Activated B cell treated with CpG ODN at 0.5 μM for 24 hours (primary cell): ENCODE results near the gene AFDN. TPM values are rescaled to one million over a fixed set of nuclear protein-coding genes. Genes with fewer than 3 reads are reported as not detected.

ENCODE experiments used
- ATAC-seq: fragments of 200-7000 bp; cut with Tn5 transposase; one replicate; pipeline ENCODE4 v1.10.0; 2021; ENCODE audit warnings: low read depth, mild to moderate bottlenecking, moderate library complexity
- CTCF ChIA-PET: fragments of 350-600 bp; sonication (Branson Sonifier 250); formaldehyde crosslinking; loops from one replicate; lab custom pipeline; 2021; ENCODE audit warnings: antibody characterized with exemption; lab: Charles Lee
- POLR2A ChIA-PET: fragments of 350-600 bp; sonication (Branson Sonifier 250); formaldehyde crosslinking; loops from one replicate; lab custom pipeline; 2021; ENCODE audit warnings: antibody characterized with exemption; lab: Charles Lee
- DNase-seq: peaks from one replicate; pipeline ENCODE4 v3.0.0; 2022
- H3K27ac Mint-ChIP-seq: one replicate; pipeline ENCODE4 v1.8.0; 2020; ENCODE audit warnings: mixed read lengths
- H3K27me3 Mint-ChIP-seq: one replicate; pipeline ENCODE4 v1.8.0; 2021; ENCODE audit warnings: mixed read lengths
- H3K36me3 Mint-ChIP-seq: one replicate; pipeline ENCODE4 v1.8.0; 2021; ENCODE audit warnings: low read depth, mixed read lengths
- H3K4me1 Mint-ChIP-seq: one replicate; pipeline ENCODE4 v1.8.0; 2021; ENCODE audit warnings: mixed read lengths
- H3K4me3 Mint-ChIP-seq: one replicate; pipeline ENCODE4 v1.8.0; 2020; ENCODE audit warnings: mild to moderate bottlenecking, mixed read lengths
- H3K9me3 Mint-ChIP-seq: one replicate; pipeline ENCODE4 v1.8.0; 2020; ENCODE audit warnings: mixed read lengths
- intact Hi-C: fragments of 100-400 bp; cut with micrococcal nuclease; formaldehyde crosslinking; loops from one replicate; pipeline ENCODE4 v1.15.1; 2024
- total RNA-seq: library from RNA; stranded (reverse); gene quantifications from 2 replicates; pipeline ENCODE4 v1.2.3, GENCODE V29; 2022
- TF ChIP-seq, protein P1 (sequence below): fragments of 200-600 bp; IDR thresholded peaks from one replicate; pipeline ENCODE4 v1.8.0; 2022; ENCODE audit warnings: antibody characterized with exemption, mild to moderate bottlenecking

The AFDN gene
- total RNA-seq, 1 donor from 2014 or later = 38.0 TPM

DNA sequence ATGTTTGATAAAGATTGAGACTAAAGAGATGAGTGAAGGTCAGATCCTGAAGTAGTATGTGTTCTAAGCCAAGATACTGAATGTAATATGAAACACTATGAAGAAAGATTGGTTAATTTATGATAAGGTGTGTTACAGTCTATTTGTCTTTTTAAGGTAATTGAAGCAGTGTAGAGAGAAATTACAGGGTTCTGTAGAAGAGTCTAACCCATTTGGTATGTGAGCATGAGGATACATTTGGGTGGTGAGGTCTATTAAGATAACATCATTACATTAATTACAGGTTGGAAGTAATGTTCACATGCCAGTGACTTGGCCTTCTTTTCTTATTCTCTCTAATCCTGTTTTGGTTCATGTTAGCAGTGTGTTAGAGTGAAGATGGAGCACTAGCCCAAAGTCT, 61.4 kb downstream of the AFDN start:
- Mint-ChIP-seq H3K4me1 (no peaks in the 10 kb centered on the region), H3K27ac (no peak overlapping the region), H3K4me3 (no peak overlapping the region), H3K27me3 (no peaks in the 10 kb centered on the region), H3K36me3 (peaks cover 25% of the 10 kb centered on the region), H3K9me3 (no peaks in the 10 kb centered on the region)
- intact Hi-C loops = no loop called here
- TF ChIP-seq, protein P1, sequence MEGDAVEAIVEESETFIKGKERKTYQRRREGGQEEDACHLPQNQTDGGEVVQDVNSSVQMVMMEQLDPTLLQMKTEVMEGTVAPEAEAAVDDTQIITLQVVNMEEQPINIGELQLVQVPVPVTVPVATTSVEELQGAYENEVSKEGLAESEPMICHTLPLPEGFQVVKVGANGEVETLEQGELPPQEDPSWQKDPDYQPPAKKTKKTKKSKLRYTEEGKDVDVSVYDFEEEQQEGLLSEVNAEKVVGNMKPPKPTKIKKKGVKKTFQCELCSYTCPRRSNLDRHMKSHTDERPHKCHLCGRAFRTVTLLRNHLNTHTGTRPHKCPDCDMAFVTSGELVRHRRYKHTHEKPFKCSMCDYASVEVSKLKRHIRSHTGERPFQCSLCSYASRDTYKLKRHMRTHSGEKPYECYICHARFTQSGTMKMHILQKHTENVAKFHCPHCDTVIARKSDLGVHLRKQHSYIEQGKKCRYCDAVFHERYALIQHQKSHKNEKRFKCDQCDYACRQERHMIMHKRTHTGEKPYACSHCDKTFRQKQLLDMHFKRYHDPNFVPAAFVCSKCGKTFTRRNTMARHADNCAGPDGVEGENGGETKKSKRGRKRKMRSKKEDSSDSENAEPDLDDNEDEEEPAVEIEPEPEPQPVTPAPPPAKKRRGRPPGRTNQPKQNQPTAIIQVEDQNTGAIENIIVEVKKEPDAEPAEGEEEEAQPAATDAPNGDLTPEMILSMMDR = no peak
- CTCF ChIA-PET = no interaction called here
- POLR2A ChIA-PET = no interaction called here
- no peak for ATAC-seq
- no peak for DNase-seq

DNA sequence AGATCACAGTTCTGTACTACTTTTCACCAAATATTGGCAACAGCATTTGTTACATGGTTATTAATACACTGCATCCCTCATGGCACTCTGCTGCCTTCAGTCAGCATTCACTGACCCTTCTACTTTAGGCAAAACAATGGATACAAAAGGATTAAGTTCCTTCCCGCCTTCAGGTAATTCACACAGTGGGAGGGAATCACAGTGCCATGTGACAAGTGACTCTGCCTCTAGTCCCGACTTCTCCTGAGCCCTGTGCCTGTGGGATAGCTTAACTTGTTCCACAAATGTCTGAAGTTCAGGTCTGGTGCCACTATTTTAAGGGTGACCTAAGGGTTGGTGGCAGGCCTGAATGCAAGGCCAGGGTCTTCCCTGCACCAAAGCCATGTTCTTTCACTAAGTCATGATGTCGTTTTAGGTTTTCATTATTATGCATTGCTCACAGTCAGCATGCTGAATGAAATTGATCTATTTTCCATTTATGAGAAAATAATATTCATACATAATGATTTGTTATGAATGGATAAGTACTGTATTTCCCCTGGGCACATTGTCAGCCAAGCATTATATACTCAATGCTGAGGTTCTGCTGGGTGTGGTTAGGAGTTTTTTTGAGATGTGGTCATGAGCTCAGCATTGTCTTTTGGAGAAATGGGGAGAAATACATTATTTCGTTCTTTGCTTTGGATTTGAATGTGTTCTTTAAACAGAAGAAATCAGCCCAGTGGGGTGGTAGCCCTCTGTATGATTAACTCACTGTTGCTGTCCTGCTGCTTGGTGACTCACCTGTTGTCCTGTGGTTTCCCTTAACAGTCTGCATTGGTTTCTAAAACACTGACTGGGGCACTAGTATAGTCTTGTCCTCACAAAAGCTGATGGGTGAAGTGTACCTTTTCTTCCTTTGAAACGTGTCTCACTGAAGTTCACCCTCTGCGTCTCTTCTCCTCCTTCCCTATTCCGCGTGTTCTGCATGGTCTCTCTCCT, 66.4 kb downstream of the AFDN start:
- no peak overlapping the region for H3K4me3 Mint-ChIP-seq
- intact Hi-C loops = no loop called here
- DNase-seq = no peak
- TF ChIP-seq, protein P1 = no peak
- ATAC-seq = no peak
- no peaks in the 10 kb centered on the region for H3K9me3 Mint-ChIP-seq
- H3K4me1 Mint-ChIP-seq = no peaks in the 10 kb centered on the region
- POLR2A ChIA-PET = no interaction called here
- CTCF ChIA-PET = no interaction called here
- H3K36me3 Mint-ChIP-seq = peaks cover 14% of the 10 kb centered on the region
- no peak overlapping the region for H3K27ac Mint-ChIP-seq
- no peaks in the 10 kb centered on the region for H3K27me3 Mint-ChIP-seq

DNA sequence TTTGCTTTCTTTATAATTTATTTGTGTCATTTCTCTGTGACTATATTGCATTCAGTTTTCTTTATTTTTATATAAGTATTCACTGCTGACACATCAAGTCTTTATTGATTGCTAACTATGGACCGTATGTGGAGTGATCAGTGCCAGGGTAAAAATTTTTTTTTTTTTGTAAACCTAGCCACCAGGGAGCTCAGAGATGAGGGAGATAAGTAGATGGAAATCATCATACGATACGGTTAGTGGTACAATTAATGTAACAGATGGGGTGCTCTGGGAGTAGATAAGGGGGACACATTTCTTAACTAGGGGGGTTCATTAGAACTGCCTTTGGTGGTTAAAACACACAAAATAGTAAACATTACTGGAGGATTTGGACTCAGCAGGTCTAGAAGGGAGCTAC, 68.3 kb downstream of the AFDN start:
- ATAC-seq (no peak), DNase-seq (no peak)
- Mint-ChIP-seq H3K9me3 (no peaks in the 10 kb centered on the region), H3K4me3 (no peak overlapping the region), H3K36me3 (peaks cover 9% of the 10 kb centered on the region), H3K4me1 (no peaks in the 10 kb centered on the region), H3K27me3 (no peaks in the 10 kb centered on the region), H3K27ac (no peak overlapping the region)
- TF ChIP-seq, protein P1 = no peak
- ChIA-PET CTCF (no interaction called here), POLR2A (no interaction called here)
- intact Hi-C loops = loop anchor here (5.0 kb wide), 1 partner anchor 543 kb away; no protein-coding TSS in a partner anchor

DNA sequence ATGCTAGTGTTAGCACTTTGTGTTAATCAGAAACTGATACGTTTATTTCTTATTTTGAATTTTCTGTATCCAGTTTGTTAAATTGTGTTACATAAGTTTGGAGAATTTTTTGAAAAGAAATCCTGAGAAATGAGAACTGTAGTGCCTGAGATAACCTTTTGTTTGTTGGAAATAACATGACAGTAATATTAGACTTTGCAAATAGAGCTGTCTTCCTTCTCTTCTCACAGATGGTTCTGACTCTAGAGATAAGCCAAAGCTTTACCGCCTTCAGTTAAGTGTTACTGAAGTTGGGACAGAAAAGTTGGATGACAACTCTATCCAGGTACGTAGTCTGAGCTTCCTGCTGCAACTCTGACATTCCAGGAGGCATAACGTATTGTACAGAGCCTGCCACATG, 69.9 kb downstream of the AFDN start:
- ATAC-seq (no peak), DNase-seq (no peak)
- H3K27ac Mint-ChIP-seq = no peak overlapping the region
- no peaks in the 10 kb centered on the region for H3K27me3 Mint-ChIP-seq
- TF ChIP-seq, protein P1 = no peak
- POLR2A ChIA-PET = no interaction called here
- no peak overlapping the region for H3K4me3 Mint-ChIP-seq
- CTCF ChIA-PET = no interaction called here
- peaks cover 7% of the 10 kb centered on the region for H3K36me3 Mint-ChIP-seq
- intact Hi-C loops = loop anchor here (5.0 kb wide), 1 partner anchor 544 kb away; no protein-coding TSS in a partner anchor
- no peaks in the 10 kb centered on the region for H3K9me3 Mint-ChIP-seq
- no peaks in the 10 kb centered on the region for H3K4me1 Mint-ChIP-seq

DNA sequence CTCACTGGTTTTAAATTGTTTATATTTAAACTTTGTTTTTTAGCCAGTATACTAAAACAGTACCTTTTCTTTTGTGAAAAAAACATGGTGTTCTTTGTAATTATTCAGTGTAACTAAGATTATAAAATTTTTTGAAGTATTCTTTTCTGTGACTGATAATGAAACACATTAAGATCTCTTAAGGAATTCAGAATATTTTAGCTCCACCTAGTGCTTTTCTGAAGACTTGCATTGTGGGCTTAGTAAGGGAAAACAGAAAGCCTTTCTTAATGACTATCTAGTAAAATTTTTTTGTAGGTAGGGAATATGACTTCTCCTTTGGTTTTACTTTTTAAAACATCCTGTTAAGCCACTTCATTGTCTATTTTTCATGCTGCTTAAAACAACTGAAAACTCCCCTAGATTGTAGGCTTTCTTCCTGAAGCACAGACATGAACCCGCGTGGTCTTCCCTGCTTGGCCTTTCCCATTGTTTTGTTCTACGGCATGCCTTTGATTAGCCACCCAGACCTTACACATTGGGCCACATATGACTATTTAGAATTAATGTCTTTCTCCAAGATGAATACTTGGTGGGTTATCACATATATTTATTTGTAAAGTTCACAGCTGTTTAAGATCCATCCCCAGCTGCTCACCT, 72.1 kb downstream of the AFDN start:
- intact Hi-C loops = loop anchor here (2.0 to 5.0 kb wide), 2 partner anchors 546 to 680 kb away; no protein-coding TSS in a partner anchor
- no peak for DNase-seq

More for the DNA sequence above, 72.1 kb downstream of the AFDN start:
- no peak overlapping the region for H3K4me3 Mint-ChIP-seq
- H3K4me1 Mint-ChIP-seq = no peaks in the 10 kb centered on the region
- no peaks in the 10 kb centered on the region for H3K9me3 Mint-ChIP-seq
- CTCF ChIA-PET = interaction anchor here (0.7 to 2.3 kb wide), 4 partner anchors 11 to 548 kb away, joined by 3 to 10 read pairs (median 4); no protein-coding TSS in a partner anchor
- TF ChIP-seq, protein P1 = no peak
- peaks cover 17% of the 10 kb centered on the region for H3K36me3 Mint-ChIP-seq
- no peak overlapping the region for H3K27ac Mint-ChIP-seq
- H3K27me3 Mint-ChIP-seq = no peaks in the 10 kb centered on the region
- POLR2A ChIA-PET = no interaction called here
- ATAC-seq = no peak
